T-helper 17 cell (primary cell): ENCODE data around the gene TENM4. TPM values are rescaled to one million over a fixed set of nuclear protein-coding genes. Genes with fewer than 3 reads are reported as not detected.

ENCODE experiments used
- ATAC-seq: fragments of 150-1000 bp; cut with Tn5 transposase; 2 replicates; pipeline ENCODE4 v1.10.0; 2021; ENCODE audit warnings: mild to moderate bottlenecking, moderate library complexity
- DNase-seq, 3 donors: peaks; one replicate each; pipeline versions ENCODE4 v3.0.0 to v3.0.0-alpha.2; 2020 to 2021
- H3K9me3 ChIP-seq: one replicate; pipeline ENCODE4 v1.7.0; 2013; ENCODE audit warnings: low read length, mild to moderate bottlenecking; ENCODE audit not compliant: control insufficient read depth, poor library complexity, severe bottlenecking
- H3K27ac Mint-ChIP-seq: one replicate; pipeline ENCODE4 v1.8.0; 2022; ENCODE audit warnings: mild to moderate bottlenecking, moderate library complexity, mixed read lengths
- H3K27me3 Mint-ChIP-seq: one replicate; pipeline ENCODE4 v1.8.0; 2022; ENCODE audit warnings: mixed read lengths
- H3K36me3 Mint-ChIP-seq: one replicate; pipeline ENCODE4 v1.8.0; 2022; ENCODE audit warnings: low read depth, mixed read lengths
- H3K4me1 Mint-ChIP-seq: one replicate; pipeline ENCODE4 v1.8.0; 2022; ENCODE audit warnings: mild to moderate bottlenecking, mixed read lengths
- H3K4me3 Mint-ChIP-seq: one replicate; pipeline ENCODE4 v1.8.0; 2022; ENCODE audit warnings: mild to moderate bottlenecking, moderate library complexity, mixed read lengths
- total RNA-seq, 4 donors: library from RNA in 2 of 4; stranded (reverse) in 2 of 4; gene quantifications; one replicate each; pipeline ENCODE4 v1.2.3 and lab custom pipeline; 2022 to 2026

The TENM4 gene
- total RNA-seq, 2 donors from 2014 or later: 0.31 to 0.97 TPM

- no peak overlapping the region for H3K4me3 Mint-ChIP-seq
- no peak overlapping the region for H3K27ac Mint-ChIP-seq
- no peaks in the 10 kb centered on the region for H3K36me3 Mint-ChIP-seq
- no peak for ATAC-seq
- H3K9me3 ChIP-seq: no peaks in the 10 kb centered on the region
- peaks cover 57% of the 10 kb centered on the region for H3K27me3 Mint-ChIP-seq
- peaks cover 2% of the 10 kb centered on the region for H3K4me1 Mint-ChIP-seq
- no peak for DNase-seq
Measured at GRCh38 chr11:78691215-78691614, 749.6 kb downstream of the TENM4 start.

GRCh38 chr11:78690352-78690987 lies 750.4 kb downstream of the TENM4 start:
- H3K27me3 Mint-ChIP-seq: peaks cover 57% of the 10 kb centered on the region
- H3K9me3 ChIP-seq: no peaks in the 10 kb centered on the region
- DNase-seq (no peak), ATAC-seq (no peak)
- H3K27ac Mint-ChIP-seq: no peak overlapping the region
- H3K4me3 Mint-ChIP-seq: no peak overlapping the region
- no peaks in the 10 kb centered on the region for H3K36me3 Mint-ChIP-seq
- H3K4me1 Mint-ChIP-seq: peaks cover 2% of the 10 kb centered on the region

- no peaks in the 10 kb centered on the region for H3K36me3 Mint-ChIP-seq
- no peak overlapping the region for H3K4me3 Mint-ChIP-seq
- H3K27me3 Mint-ChIP-seq: peaks cover 60% of the 10 kb centered on the region
- H3K4me1 Mint-ChIP-seq: peaks cover 2% of the 10 kb centered on the region
- H3K27ac Mint-ChIP-seq: no peak overlapping the region
- ATAC-seq (no peak), DNase-seq (no peak)
- H3K9me3 ChIP-seq: no peaks in the 10 kb centered on the region
Measured at GRCh38 chr11:78689585-78690153, 751.2 kb downstream of the TENM4 start.

GRCh38 chr11:78689101-78689500 lies 751.7 kb downstream of the TENM4 start:
- no peak for DNase-seq
- H3K27me3 Mint-ChIP-seq: peaks cover 54% of the 10 kb centered on the region
- ATAC-seq: no peak
- H3K27ac Mint-ChIP-seq: no peak overlapping the region
- H3K36me3 Mint-ChIP-seq: peaks cover 2% of the 10 kb centered on the region
- no peak overlapping the region for H3K4me3 Mint-ChIP-seq
- H3K9me3 ChIP-seq: no peaks in the 10 kb centered on the region
- H3K4me1 Mint-ChIP-seq: peaks cover 2% of the 10 kb centered on the region

- no peak overlapping the region for H3K27ac Mint-ChIP-seq
- peaks cover 2% of the 10 kb centered on the region for H3K36me3 Mint-ChIP-seq
- H3K27me3 Mint-ChIP-seq: peaks cover 52% of the 10 kb centered on the region
- no peak for DNase-seq
- peaks cover 2% of the 10 kb centered on the region for H3K4me1 Mint-ChIP-seq
- no peaks in the 10 kb centered on the region for H3K9me3 ChIP-seq
- ATAC-seq: no peak
- H3K4me3 Mint-ChIP-seq: no peak overlapping the region
Measured at GRCh38 chr11:78688460-78688859, 752.4 kb downstream of the TENM4 start.

- no peak overlapping the region for H3K27ac Mint-ChIP-seq
- ATAC-seq: no peak
- H3K4me1 Mint-ChIP-seq: no peaks in the 10 kb centered on the region
- peaks cover 2% of the 10 kb centered on the region for H3K36me3 Mint-ChIP-seq
- H3K27me3 Mint-ChIP-seq: peaks cover 27% of the 10 kb centered on the region
- no peaks in the 10 kb centered on the region for H3K9me3 ChIP-seq
- no peak for DNase-seq
- H3K4me3 Mint-ChIP-seq: no peak overlapping the region
Measured at GRCh38 chr11:78685156-78685555, 755.7 kb downstream of the TENM4 start.

- no peak overlapping the region for H3K27ac Mint-ChIP-seq
Measured at GRCh38 chr11:78684377-78684776, 756.5 kb downstream of the TENM4 start.

GRCh38 chr11:78683774-78684173 lies 757.1 kb downstream of the TENM4 start:
- ATAC-seq (no peak), DNase-seq (no peak)
- Mint-ChIP-seq H3K4me1 (no peaks in the 10 kb centered on the region), H3K27ac (no peak overlapping the region), H3K4me3 (no peak overlapping the region), H3K27me3 (peaks cover 14% of the 10 kb centered on the region), H3K36me3 (peaks cover 2% of the 10 kb centered on the region)
- H3K9me3 ChIP-seq: no peaks in the 10 kb centered on the region

More at GRCh38 chr11:78684377-78684776, 756.5 kb downstream of the TENM4 start:
- Mint-ChIP-seq H3K4me1 (no peaks in the 10 kb centered on the region), H3K4me3 (no peak overlapping the region), H3K27me3 (peaks cover 19% of the 10 kb centered on the region), H3K36me3 (peaks cover 2% of the 10 kb centered on the region)
- DNase-seq (no peak), ATAC-seq (no peak)
- H3K9me3 ChIP-seq: no peaks in the 10 kb centered on the region

- Mint-ChIP-seq H3K27ac (no peak overlapping the region), H3K4me3 (no peak overlapping the region), H3K27me3 (peaks cover 5% of the 10 kb centered on the region), H3K36me3 (no peaks in the 10 kb centered on the region), H3K4me1 (no peaks in the 10 kb centered on the region)
- DNase-seq (no peak), ATAC-seq (no peak)
- no peaks in the 10 kb centered on the region for H3K9me3 ChIP-seq
Measured at GRCh38 chr11:78676026-78676557, 764.7 kb downstream of the TENM4 start.

GRCh38 chr11:78672850-78673620 lies 767.8 kb downstream of the TENM4 start:
- Mint-ChIP-seq H3K27ac (no peak overlapping the region), H3K36me3 (no peaks in the 10 kb centered on the region), H3K27me3 (peaks cover 13% of the 10 kb centered on the region), H3K4me1 (no peaks in the 10 kb centered on the region), H3K4me3 (no peak overlapping the region)
- no peaks in the 10 kb centered on the region for H3K9me3 ChIP-seq
- no peak for ATAC-seq
- DNase-seq: no peak

GRCh38 chr11:78669249-78669648 lies 771.6 kb downstream of the TENM4 start:
- DNase-seq (no peak), ATAC-seq (no peak)
- Mint-ChIP-seq H3K36me3 (no peaks in the 10 kb centered on the region), H3K27ac (no peak overlapping the region), H3K4me1 (no peaks in the 10 kb centered on the region), H3K27me3 (peaks cover 22% of the 10 kb centered on the region), H3K4me3 (no peak overlapping the region)
- H3K9me3 ChIP-seq: no peaks in the 10 kb centered on the region

- no peaks in the 10 kb centered on the region for H3K4me1 Mint-ChIP-seq
- H3K27me3 Mint-ChIP-seq: peaks cover 30% of the 10 kb centered on the region
- no peaks in the 10 kb centered on the region for H3K9me3 ChIP-seq
- no peaks in the 10 kb centered on the region for H3K36me3 Mint-ChIP-seq
- no peak overlapping the region for H3K4me3 Mint-ChIP-seq
- ATAC-seq (no peak), DNase-seq (no peak)
- no peak overlapping the region for H3K27ac Mint-ChIP-seq
Measured at GRCh38 chr11:78667461-78667860, 773.4 kb downstream of the TENM4 start.

- Mint-ChIP-seq H3K4me3 (no peak overlapping the region), H3K27ac (no peak overlapping the region), H3K4me1 (no peaks in the 10 kb centered on the region), H3K36me3 (no peaks in the 10 kb centered on the region), H3K27me3 (peaks cover 27% of the 10 kb centered on the region)
- ATAC-seq (no peak), DNase-seq (no peak)
- H3K9me3 ChIP-seq: no peaks in the 10 kb centered on the region
Measured at GRCh38 chr11:78666675-78667160, 774.1 kb downstream of the TENM4 start.
